Measurements from ENCODE around the gene ARHGAP35.

ARHGAP35 gene

DNA sequence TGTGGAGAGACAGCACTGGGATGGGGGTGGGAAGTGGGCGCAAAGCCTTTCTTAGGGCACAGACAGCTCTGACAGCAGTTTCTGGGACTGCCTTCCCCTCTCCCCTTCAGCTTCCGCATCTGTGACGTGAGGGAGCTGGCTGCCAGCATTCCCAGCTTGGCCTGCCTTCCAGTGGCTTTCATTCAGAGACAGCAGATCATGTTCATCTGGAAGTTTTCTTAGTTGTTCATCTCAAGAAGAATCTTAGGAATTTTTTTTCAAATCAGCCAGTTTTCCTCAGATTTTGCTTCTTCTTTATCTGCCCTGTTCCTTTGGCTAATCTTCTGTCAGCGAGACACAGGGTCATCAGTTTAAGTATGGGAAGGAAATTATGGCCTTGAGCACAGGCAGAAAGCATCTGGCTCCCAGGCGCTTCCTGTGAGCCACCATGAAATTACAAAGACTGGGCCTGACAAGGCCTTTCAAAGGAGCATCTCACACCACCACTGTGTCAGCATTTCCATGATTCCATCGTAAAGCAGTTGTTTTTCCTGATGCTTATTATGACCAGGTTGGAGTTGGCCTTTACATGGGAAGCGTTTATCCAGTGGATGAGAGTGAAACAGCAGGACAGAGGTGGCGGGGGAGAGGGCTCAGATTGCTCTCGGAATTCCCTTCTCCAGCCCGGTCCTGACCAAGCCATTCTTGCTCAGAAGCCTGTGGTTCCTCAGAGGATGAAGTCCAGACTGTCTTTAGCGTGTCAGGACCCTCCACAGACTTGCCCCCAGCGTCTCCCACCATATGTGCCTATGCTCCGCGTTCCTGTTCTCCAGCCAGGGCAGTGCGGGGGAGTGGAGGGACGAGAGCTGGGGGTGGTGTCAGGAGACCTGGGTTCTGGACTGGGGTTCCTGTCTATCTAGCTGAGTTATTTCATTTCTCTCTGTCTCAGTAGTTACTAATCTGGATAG is 43.6 kb downstream of the ARHGAP35 start:
- DNase-seq: no peak

DNA sequence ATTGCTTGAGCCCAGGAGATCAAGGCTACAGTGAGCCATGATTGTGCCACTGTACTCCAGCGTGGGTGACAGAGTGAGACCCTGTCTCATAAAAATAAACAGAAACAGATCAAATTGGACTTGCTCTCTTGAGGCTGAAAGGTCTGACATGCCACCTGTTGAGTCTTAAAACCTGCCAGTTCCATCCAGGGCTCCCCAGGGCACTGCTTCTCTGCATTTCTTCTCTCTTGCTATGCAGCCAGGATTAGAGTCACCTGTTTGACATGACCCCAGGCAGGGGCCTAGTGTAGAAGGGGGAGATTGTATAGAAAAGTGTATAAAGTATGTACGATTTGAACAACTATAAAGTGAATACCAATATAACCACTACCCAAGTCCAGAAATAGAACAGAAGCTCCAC is 45.4 kb downstream of the ARHGAP35 start:
- no peak for DNase-seq

DNA sequence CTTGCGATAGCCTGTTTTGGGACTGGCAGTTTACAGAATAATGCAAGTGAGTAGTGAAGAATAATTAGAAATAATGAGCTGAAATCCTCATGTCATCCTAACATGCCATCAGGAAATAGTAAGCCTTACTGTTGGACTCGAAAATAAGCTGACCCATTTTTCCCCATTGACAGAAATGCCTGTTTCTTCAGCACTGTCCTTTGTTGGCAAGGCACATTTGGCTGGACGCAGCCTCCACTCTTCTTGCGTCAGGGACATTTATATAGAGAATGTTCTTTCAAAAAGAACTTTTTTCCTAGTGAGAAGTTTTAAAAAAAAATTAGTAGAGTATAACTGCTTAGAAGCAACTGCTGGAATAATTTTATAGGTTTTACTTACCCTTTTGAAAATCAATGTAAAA is 47.1 kb downstream of the ARHGAP35 start:
- DNase-seq: no peak

DNA sequence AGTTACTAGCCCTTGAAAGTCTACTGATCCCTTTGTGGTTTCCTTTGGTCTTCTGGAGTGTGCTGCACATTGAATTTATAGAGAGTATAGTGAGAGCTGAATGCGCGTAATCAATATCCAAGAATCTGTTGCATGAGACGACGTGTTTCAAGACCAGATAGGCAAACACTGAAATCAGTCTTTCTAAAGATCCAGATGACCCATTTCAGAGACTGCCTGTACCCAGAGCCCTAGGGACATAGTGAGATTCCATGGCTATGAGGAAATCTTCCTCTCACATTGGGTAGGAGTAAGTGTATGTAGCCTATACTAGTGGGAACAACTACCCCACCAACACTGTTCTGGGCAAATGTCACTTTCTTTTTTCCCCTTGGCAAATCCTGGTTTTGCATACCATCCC is 48.6 kb downstream of the ARHGAP35 start:
- DNase-seq: no peak
